K562 (cell line): Measurements from ENCODE around the gene TEX53. TPM values are rescaled to one million over a fixed set of nuclear protein-coding genes. Genes with fewer than 3 reads are reported as not detected.

Source experiments
- ATAC-seq: fragments of 200-7000 bp; cut with Tn5 transposase; 3 replicates; pipeline ENCODE4 v1.9.1; 2020; ENCODE audit warnings: moderate library complexity
- BruUV-seq: library from RNA; stranded (reverse); fragments of 400-500 nt; replicated peaks from 2 replicates; lab custom pipeline; 2021; lab: Mats Ljungman, UMichigan
- CTCF ChIA-PET: fragments of 300-600 bp; formaldehyde crosslinking; extraction: SDS; loops from one replicate; lab custom pipeline; 2021; ENCODE audit warnings: low intra/inter-chr PET ratio; lab: Yijun Ruan, JAX
- POLR2A ChIA-PET: fragments of 300-600, 350-650 bp; sonication (Branson Sonifier 250); formaldehyde crosslinking; extraction: SDS; loops from one replicate; lab custom pipeline; 2021; ENCODE audit warnings: antibody characterized with exemption, inconsistent platforms; lab: Yijun Ruan, JAX
- DNase-seq, 4 experiments: peaks; one replicate each; pipeline versions ENCODE4 v3.0.0 to v3.0.0-alpha.2; 2011 to 2018; ENCODE audit warnings: low spot score in 3 of 4, mixed read lengths in 3 of 4; ENCODE audit errors: extremely low read depth in 1 of 4
- FAIRE-seq: peaks from 2 replicates; lab custom pipeline; 2011; peaks lifted over from hg19 to GRCh38; lab: Jason Lieb, UNC
- H2AFZ ChIP-seq: 2 replicates; pipeline ENCODE4 v1.6.0; 2011; ENCODE audit warnings: low read depth, low read length, control low read depth, inconsistent platforms
- H3K27ac ChIP-seq: fragments of 200-600 bp; 3 replicates; pipeline ENCODE4 v1.8.0; 2011; ENCODE audit warnings: low read depth, mild to moderate bottlenecking, control low read depth, inconsistent platforms, low read length, moderate library complexity, mixed read lengths; ENCODE audit errors: extremely low read depth
- H3K27me3 ChIP-seq, 2 experiments: fragments of 300-600 bp in 1 of 2; 2 replicates in 1 of 2; 3 replicates in 1 of 2; pipeline versions ENCODE4 v1.6.0 to v1.8.0; 2011; ENCODE audit warnings: inconsistent platforms in 2 of 2, low read length in 2 of 2, mild to moderate bottlenecking in 1 of 2, mixed read lengths in 1 of 2, moderate library complexity in 1 of 2; ENCODE audit not compliant: control insufficient read depth in 2 of 2, insufficient read depth in 2 of 2
- H3K36me3 ChIP-seq: fragments of 300-600 bp; 3 replicates; pipeline ENCODE4 v1.8.0; 2011; ENCODE audit warnings: mild to moderate bottlenecking, low read length, inconsistent platforms; ENCODE audit not compliant: control insufficient read depth, insufficient read depth
- H3K4me1 ChIP-seq, 2 experiments: fragments of 200-600 bp in 1 of 2; replicated peaks in 1 of 2; 2 replicates in 1 of 2; 3 replicates in 1 of 2; pipeline versions ENCODE4 v1.5.1 to v1.8.0; 2011; ENCODE audit warnings: inconsistent platforms in 2 of 2, low read length in 2 of 2, mild to moderate bottlenecking in 1 of 2, mixed read lengths in 1 of 2, moderate library complexity in 1 of 2; ENCODE audit not compliant: control insufficient read depth in 2 of 2, insufficient read depth in 2 of 2
- H3K4me2 ChIP-seq: 2 replicates; pipeline ENCODE4 v1.6.1; 2011; ENCODE audit warnings: low read length, control low read depth, inconsistent platforms, mixed read lengths; ENCODE audit not compliant: insufficient read depth
- H3K4me3 ChIP-seq: fragments of 200-600 bp; sonication (generic), shearing (Covaris generic); 2 replicates; pipeline ENCODE4 v1.5.1; 2016; ENCODE audit warnings: control low read depth, inconsistent platforms
- H3K79me2 ChIP-seq: fragments of 200-600 bp; 3 replicates; pipeline ENCODE4 v1.8.0; 2011; ENCODE audit warnings: low read length, inconsistent platforms; ENCODE audit not compliant: control insufficient read depth, insufficient read depth
- H3K9ac ChIP-seq, 2 experiments: 2 replicates each; pipeline versions ENCODE4 v1.6.0 to v1.6.1; 2011; ENCODE audit warnings: low read depth in 2 of 2, low read length in 2 of 2, control low read depth in 1 of 2, inconsistent platforms in 1 of 2, mild to moderate bottlenecking in 1 of 2, mixed read lengths in 1 of 2; ENCODE audit not compliant: insufficient read depth in 1 of 2
- H3K9me1 ChIP-seq: one replicate; pipeline ENCODE4 v1.6.0; 2011; ENCODE audit warnings: inconsistent platforms, mild to moderate bottlenecking, low read length, moderate library complexity; ENCODE audit not compliant: control insufficient read depth, insufficient read depth
- H3K9me3 ChIP-seq: replicated peaks from 2 replicates; pipeline ENCODE4 v1.5.1; 2011; ENCODE audit warnings: low read depth, low read length, inconsistent platforms; ENCODE audit not compliant: control insufficient read depth, insufficient read depth
- H4K20me1 ChIP-seq: replicated peaks from 2 replicates; pipeline ENCODE4 v1.6.1; 2011; ENCODE audit warnings: low read length, inconsistent platforms, mixed read lengths; ENCODE audit not compliant: control insufficient read depth, insufficient read depth
- ARHGAP35 ChIP-seq: fragments of 450-650 bp; IDR thresholded peaks from 2 replicates; pipeline ENCODE4 v1.6.1; 2018; ENCODE audit not compliant: partially characterized antibody
- BRF1 ChIP-seq: IDR thresholded peaks from 3 replicates; pipeline ENCODE4 v1.6.1; 2011; ENCODE audit warnings: borderline replicate concordance, mild to moderate bottlenecking; ENCODE audit not compliant: insufficient read length; ENCODE audit errors: extremely low read depth
- CREBBP ChIP-seq: IDR thresholded peaks from one replicate; pipeline ENCODE4 v1.6.1; 2012; ENCODE audit warnings: low read depth, mild to moderate bottlenecking, control low read depth, inconsistent platforms, low read length
- FOXA1 ChIP-seq: fragments of 450-650 bp; IDR thresholded peaks from 2 replicates; pipeline ENCODE4 v1.6.1; 2016; ENCODE audit warnings: mild to moderate bottlenecking, borderline replicate concordance
- GATAD2A ChIP-seq: fragments of 450-650 bp; IDR thresholded peaks from 2 replicates; pipeline ENCODE4 v1.6.1; 2017
- MYBL2 ChIP-seq, 2 experiments: fragments of 450-650 bp in 1 of 2; sonication (generic) in 1 of 2; formaldehyde crosslinking in 1 of 2; IDR thresholded peaks; 2 replicates each; pipeline versions ENCODE4 v1.6.1 to v1.8.1; 2017 to 2022; ENCODE audit warnings: borderline replicate concordance in 1 of 2, inconsistent platforms in 1 of 2, low read depth in 1 of 2, mild to moderate bottlenecking in 1 of 2, missing genetic modification reagents in 1 of 2, moderate library complexity in 1 of 2
- RFX5 ChIP-seq: IDR thresholded peaks from 2 replicates; pipeline ENCODE4 v1.6.1; 2011; ENCODE audit warnings: low read depth, mild to moderate bottlenecking, improper control_type of control experiment, low read length
- ZNF253 ChIP-seq: fragments of 250-450 bp; sonication (Bioruptor Pico); conservative IDR thresholded peaks from 2 replicates; pipeline ENCODE4 v1.6.1; 2021; ENCODE audit warnings: mild to moderate bottlenecking
- WGBS: fragments of 100-300 bp; shearing (Covaris generic); methylation state at CpG from one replicate; pipeline ENCODE4 v1.1.6; 2016; ENCODE audit warnings: low coverage, mixed read lengths; ENCODE audit not compliant: insufficient coverage; ENCODE audit errors: missing lambda C conversion rate; 5-methylcytosine and 5-hydroxymethylcytosine counted together
- in situ Hi-C: fragments of 300-500 bp; cut with MboI; formaldehyde crosslinking; loops from 4 replicates; pipeline ENCODE4 v1.15.0; 2018; ENCODE audit warnings: inconsistent platforms, mixed read lengths
- intact Hi-C: fragments of 100-400 bp; cut with micrococcal nuclease; formaldehyde crosslinking; loops from 2 replicates; pipeline ENCODE4 v1.14.2; 2022
- polyA plus RNA-seq, 8 experiments: library from polyadenylated mRNA; depleted of rRNA in 4 of 8; stranded (reverse) in 5 of 8; unstranded in 3 of 8; fragments of >200 nt; fragmentation: Nextera tagmentation in 2 of 8; fragmentation: Illumina TruSeq in 1 of 8; extraction: Ambion mirVana in 2 of 8; extraction: Trizol in 1 of 8; gene quantifications; 2 replicates each; pipeline versions ENCODE4 v1.2.1 to v1.2.3, GENCODE V29; 2011 to 2014; ENCODE audit warnings: inconsistent platforms in 1 of 8, missing spikeins in 1 of 8
- total RNA-seq, 7 experiments: library from RNA; depleted of rRNA in 6 of 7; stranded (reverse); fragments of >200 nt in 6 of 7; fragmentation: Illumina TruSeq in 2 of 7; extraction: Trizol in 2 of 7; gene quantifications; 2 replicates each; pipeline versions ENCODE4 v1.2.1 to v1.2.3, GENCODE V29; 2011 to 2021; ENCODE audit warnings: low replicate concordance in 1 of 7
- TF ChIP-seq, protein P1 (sequence below): fragments of 150-350 bp; IDR thresholded peaks from 2 replicates; pipeline ENCODE4 v1.6.1; 2014; ENCODE audit warnings: low read depth, mild to moderate bottlenecking, low read length, borderline replicate concordance
- TF ChIP-seq, protein P2 (sequence below): sonication (generic); formaldehyde crosslinking; IDR thresholded peaks from 2 replicates; pipeline ENCODE4 v1.8.1; 2023; ENCODE audit warnings: mild to moderate bottlenecking, missing genetic modification reagents

Gene TEX53
- total and polyA plus RNA-seq, 9 of the 15 experiments (the other 6 are each of a cell fraction or from before 2014, with no cell fraction given), result not detected

DNA sequence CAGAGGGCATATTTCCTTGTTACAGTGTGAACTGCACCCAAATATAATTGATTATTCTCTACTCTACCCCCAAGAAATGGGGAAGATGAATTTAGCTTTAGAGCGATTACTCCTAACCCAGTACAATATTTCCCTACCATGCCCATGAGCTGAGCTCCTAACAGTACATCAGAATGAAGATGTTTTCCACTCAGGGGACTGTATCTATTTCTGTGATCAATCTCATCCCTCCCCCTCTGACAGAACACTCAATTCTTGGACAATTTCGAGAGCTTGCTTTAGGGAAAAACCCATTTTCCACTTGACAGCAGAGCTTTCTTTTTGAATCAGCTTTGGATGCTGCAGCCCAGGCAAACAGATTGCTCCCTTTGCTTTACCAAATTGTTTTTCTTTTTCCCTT, 49.1 kb upstream of the TEX53 start:
- POLR2A ChIA-PET, result interaction anchor here (1.2 to 1.4 kb wide), 2 partner anchors 11 to 29 kb away, joined by 4 read pairs; no protein-coding TSS in a partner anchor
- WGBS, result 0% methylated on average over 2 of the region's 2 CpGs
- no TSS peak for BruUV-seq
- Histone ChIP-seq H3K27ac (no peak overlapping the region), H3K9ac (no peak overlapping the region), H3K4me3 (no peak overlapping the region), H4K20me1 (no peaks in the 10 kb centered on the region), H3K9me1 (no peaks in the 10 kb centered on the region), H3K27me3 (peaks cover 10 to 12% of the 10 kb centered on the region in 2 experiments; a peak in 4 of 5 replicates), H3K79me2 (no peaks in the 10 kb centered on the region), H3K36me3 (no peaks in the 10 kb centered on the region), H3K4me1 (no peaks in the 10 kb centered on the region), H2AFZ (no peak overlapping the region), H3K9me3 (no peaks in the 10 kb centered on the region), H3K4me2 (no peak overlapping the region)
- intact Hi-C loops (no loop called here), in situ Hi-C loops (no loop called here)
- ATAC-seq (no peak), DNase-seq (no peak), FAIRE-seq (no peak)
- TF ChIP-seq ZNF253 (CRISPR knock-in tag), result no peak
- no peak for TF ChIP-seq FOXA1
- TF ChIP-seq, protein P1, sequence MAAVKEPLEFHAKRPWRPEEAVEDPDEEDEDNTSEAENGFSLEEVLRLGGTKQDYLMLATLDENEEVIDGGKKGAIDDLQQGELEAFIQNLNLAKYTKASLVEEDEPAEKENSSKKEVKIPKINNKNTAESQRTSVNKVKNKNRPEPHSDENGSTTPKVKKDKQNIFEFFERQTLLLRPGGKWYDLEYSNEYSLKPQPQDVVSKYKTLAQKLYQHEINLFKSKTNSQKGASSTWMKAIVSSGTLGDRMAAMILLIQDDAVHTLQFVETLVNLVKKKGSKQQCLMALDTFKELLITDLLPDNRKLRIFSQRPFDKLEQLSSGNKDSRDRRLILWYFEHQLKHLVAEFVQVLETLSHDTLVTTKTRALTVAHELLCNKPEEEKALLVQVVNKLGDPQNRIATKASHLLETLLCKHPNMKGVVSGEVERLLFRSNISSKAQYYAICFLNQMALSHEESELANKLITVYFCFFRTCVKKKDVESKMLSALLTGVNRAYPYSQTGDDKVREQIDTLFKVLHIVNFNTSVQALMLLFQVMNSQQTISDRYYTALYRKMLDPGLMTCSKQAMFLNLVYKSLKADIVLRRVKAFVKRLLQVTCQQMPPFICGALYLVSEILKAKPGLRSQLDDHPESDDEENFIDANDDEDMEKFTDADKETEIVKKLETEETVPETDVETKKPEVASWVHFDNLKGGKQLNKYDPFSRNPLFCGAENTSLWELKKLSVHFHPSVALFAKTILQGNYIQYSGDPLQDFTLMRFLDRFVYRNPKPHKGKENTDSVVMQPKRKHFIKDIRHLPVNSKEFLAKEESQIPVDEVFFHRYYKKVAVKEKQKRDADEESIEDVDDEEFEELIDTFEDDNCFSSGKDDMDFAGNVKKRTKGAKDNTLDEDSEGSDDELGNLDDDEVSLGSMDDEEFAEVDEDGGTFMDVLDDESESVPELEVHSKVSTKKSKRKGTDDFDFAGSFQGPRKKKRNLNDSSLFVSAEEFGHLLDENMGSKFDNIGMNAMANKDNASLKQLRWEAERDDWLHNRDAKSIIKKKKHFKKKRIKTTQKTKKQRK, result no peak
- TF ChIP-seq RFX5, result no peak
- no peak for TF ChIP-seq MYBL2 (IDR thresholded peaks at IDR 0.05; ENCODE audit: low read depth)
- no peak for TF ChIP-seq MYBL2 (CRISPR knock-in tag; IDR thresholded peaks at IDR 0.05; ENCODE audit: borderline replicate concordance)
- no peak for TF ChIP-seq BRF1
- TF ChIP-seq ARHGAP35, result no peak
- no peak for TF ChIP-seq CREBBP
- TF ChIP-seq GATAD2A, result no peak
- TF ChIP-seq, protein P2, sequence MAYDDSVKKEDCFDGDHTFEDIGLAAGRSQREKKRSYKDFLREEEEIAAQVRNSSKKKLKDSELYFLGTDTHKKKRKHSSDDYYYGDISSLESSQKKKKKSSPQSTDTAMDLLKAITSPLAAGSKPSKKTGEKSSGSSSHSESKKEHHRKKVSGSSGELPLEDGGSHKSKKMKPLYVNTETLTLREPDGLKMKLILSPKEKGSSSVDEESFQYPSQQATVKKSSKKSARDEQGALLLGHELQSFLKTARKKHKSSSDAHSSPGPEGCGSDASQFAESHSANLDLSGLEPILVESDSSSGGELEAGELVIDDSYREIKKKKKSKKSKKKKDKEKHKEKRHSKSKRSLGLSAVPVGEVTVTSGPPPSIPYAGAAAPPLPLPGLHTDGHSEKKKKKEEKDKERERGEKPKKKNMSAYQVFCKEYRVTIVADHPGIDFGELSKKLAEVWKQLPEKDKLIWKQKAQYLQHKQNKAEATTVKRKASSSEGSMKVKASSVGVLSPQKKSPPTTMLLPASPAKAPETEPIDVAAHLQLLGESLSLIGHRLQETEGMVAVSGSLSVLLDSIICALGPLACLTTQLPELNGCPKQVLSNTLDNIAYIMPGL, result no peak
- CTCF ChIA-PET, result no interaction called here
